Activated CD8-positive, alpha-beta T cell treated with anti-CD3 and anti-CD28 coated beads for 36 hours (primary cell): ENCODE results near the gene FCHSD2. TPM values are rescaled to one million over a fixed set of nuclear protein-coding genes. Genes with fewer than 3 reads are reported as not detected.
A peak's percentile ranks its signal among the peaks of the same experiment; 100 is the strongest.

Experiments
- ATAC-seq: fragments of 200-7000 bp; cut with Tn5 transposase; one replicate; pipeline ENCODE4 v1.10.0; 2021; ENCODE audit warnings: mild to moderate bottlenecking, moderate library complexity
- CTCF ChIA-PET: fragments of 350-600 bp; sonication (Branson Sonifier 250); formaldehyde crosslinking; loops from one replicate; lab custom pipeline; 2021; ENCODE audit warnings: antibody characterized with exemption; lab: Charles Lee
- POLR2A ChIA-PET: fragments of 350-600 bp; sonication (Branson Sonifier 250); formaldehyde crosslinking; loops from one replicate; lab custom pipeline; 2021; ENCODE audit warnings: antibody characterized with exemption; lab: Charles Lee
- DNase-seq: peaks from one replicate; pipeline ENCODE4 v3.0.0-alpha.2; 2020
- H3K27ac Mint-ChIP-seq: one replicate; pipeline ENCODE4 v1.8.0; 2021; ENCODE audit warnings: mild to moderate bottlenecking, mixed read lengths
- H3K27me3 Mint-ChIP-seq: one replicate; pipeline ENCODE4 v1.8.0; 2021; ENCODE audit warnings: mixed read lengths
- H3K36me3 Mint-ChIP-seq: one replicate; pipeline ENCODE4 v1.8.0; 2021; ENCODE audit warnings: low read depth, mixed read lengths
- H3K4me1 Mint-ChIP-seq: one replicate; pipeline ENCODE4 v1.8.0; 2021; ENCODE audit warnings: low read depth, mixed read lengths
- H3K4me3 Mint-ChIP-seq: one replicate; pipeline ENCODE4 v1.8.0; 2021; ENCODE audit warnings: mild to moderate bottlenecking, moderate library complexity, mixed read lengths
- H3K9me3 Mint-ChIP-seq: one replicate; pipeline ENCODE4 v1.8.0; 2021; ENCODE audit warnings: mixed read lengths
- CTCF ChIP-seq: fragments of 200-600 bp; IDR thresholded peaks from one replicate; pipeline ENCODE4 v1.8.0; 2022; ENCODE audit warnings: antibody characterized with exemption, mild to moderate bottlenecking
- intact Hi-C: fragments of 100-400 bp; cut with micrococcal nuclease; formaldehyde crosslinking; loops from one replicate; pipeline ENCODE4 v1.10.0; 2022
- total RNA-seq, 2 experiments: library from RNA; stranded (reverse); gene quantifications; one replicate each; pipeline ENCODE4 v1.2.3, GENCODE V29; 2021

FCHSD2 gene
- total RNA-seq, 2 experiments from 2014 or later = 23.6 to 24.8 TPM

DNA sequence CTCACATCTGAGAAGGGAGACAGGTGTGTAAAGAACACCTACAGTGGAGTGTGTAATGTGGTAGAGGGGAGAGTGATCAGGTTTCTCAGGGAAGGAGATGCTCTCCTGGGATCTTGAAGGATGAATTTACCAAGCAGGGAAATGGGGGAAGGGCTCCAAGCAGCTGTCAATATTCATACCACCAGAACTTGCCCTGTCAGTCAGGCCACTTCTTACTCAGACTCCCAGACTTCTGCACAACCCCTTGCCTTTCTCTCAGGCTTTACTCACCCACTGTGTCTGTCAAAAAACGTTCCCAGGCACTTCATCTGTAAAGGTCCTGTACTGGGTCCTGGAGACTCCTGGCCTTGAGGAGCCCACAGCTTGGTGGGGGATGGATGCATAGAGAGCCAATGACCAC lies 14.0 kb upstream of the FCHSD2 start:
- intact Hi-C loops = no loop called here
- ATAC-seq (no peak), DNase-seq (no peak)
- CTCF ChIA-PET = interaction anchor here (1.3 to 2.9 kb wide), 3 partner anchors 9 to 431 kb away, joined by 4 to 19 read pairs (median 4); partner anchors contain the start of gene FCHSD2
- H3K9me3 Mint-ChIP-seq = no peaks in the 10 kb centered on the region
- no peaks in the 10 kb centered on the region for H3K27me3 Mint-ChIP-seq
- POLR2A ChIA-PET = no interaction called here
- H3K4me1 Mint-ChIP-seq = peaks cover 49% of the 10 kb centered on the region
- H3K27ac Mint-ChIP-seq = no peak overlapping the region
- no peak overlapping the region for H3K4me3 Mint-ChIP-seq
- TF ChIP-seq CTCF = no peak
- H3K36me3 Mint-ChIP-seq = no peaks in the 10 kb centered on the region

GRCh38 chr11:73155102-73155501 lies 13.0 kb upstream of the FCHSD2 start:
- Mint-ChIP-seq H3K9me3 (no peaks in the 10 kb centered on the region), H3K27me3 (no peaks in the 10 kb centered on the region), H3K4me1 (peaks cover 49% of the 10 kb centered on the region), H3K27ac (peak overlapping the region; percentile 62), H3K4me3 (no peak overlapping the region), H3K36me3 (no peaks in the 10 kb centered on the region)
- no peak for TF ChIP-seq CTCF
- ATAC-seq = no peak
- no peak for DNase-seq
- CTCF ChIA-PET = interaction anchor here (1.3 to 2.3 kb wide), 3 partner anchors 10 to 430 kb away, joined by 4 to 11 read pairs (median 4); no protein-coding TSS in a partner anchor
- intact Hi-C loops = no loop called here
- POLR2A ChIA-PET = no interaction called here

DNA sequence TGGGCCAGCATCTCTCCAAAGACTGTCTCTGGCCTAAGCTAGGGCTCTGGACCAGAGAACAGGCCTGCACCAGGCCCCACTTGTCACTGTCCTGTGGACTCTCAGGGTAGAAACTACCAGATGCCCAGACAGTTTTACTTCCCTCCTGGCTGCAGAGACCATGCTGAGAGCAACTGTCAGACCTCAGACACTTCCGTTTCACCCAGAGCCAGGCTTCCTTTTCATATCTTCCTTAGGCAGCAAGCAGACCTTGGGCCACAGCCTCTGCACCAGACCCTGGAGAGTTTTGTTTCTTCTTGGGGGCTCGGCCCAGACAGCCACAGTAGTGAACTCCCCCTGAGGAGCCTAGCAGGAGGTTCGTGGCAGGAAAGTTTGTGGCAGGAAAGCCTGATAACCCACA lies 12.1 kb upstream of the FCHSD2 start:
- peaks cover 49% of the 10 kb centered on the region for H3K4me1 Mint-ChIP-seq
- no peaks in the 10 kb centered on the region for H3K36me3 Mint-ChIP-seq
- ChIA-PET POLR2A (interaction anchor here (2.8 kb wide), 1 partner anchor 11 kb away, joined by 16 read pairs; the partner anchor contains the start of gene FCHSD2), CTCF (interaction anchor here (2.3 to 3.6 kb wide), 2 partner anchors 12 to 24 kb away, joined by 11 to 20 read pairs; partner anchors contain the start of gene FCHSD2)
- ATAC-seq = peak; percentile 46
- H3K27ac Mint-ChIP-seq = peak overlapping the region; percentile 89
- no peak for TF ChIP-seq CTCF
- H3K9me3 Mint-ChIP-seq = no peaks in the 10 kb centered on the region
- intact Hi-C loops = no loop called here
- DNase-seq = peak; percentile 54
- peak overlapping the region; percentile 18 for H3K4me3 Mint-ChIP-seq
- H3K27me3 Mint-ChIP-seq = no peaks in the 10 kb centered on the region

- POLR2A ChIA-PET = interaction anchor here (1.2 to 2.8 kb wide), 3 partner anchors 10 to 24 kb away, joined by 3 to 16 read pairs (median 4); partner anchors contain the start of gene FCHSD2
- no peaks in the 10 kb centered on the region for H3K36me3 Mint-ChIP-seq
- CTCF ChIA-PET = interaction anchor here (0.9 to 3.6 kb wide), 3 partner anchors 11 to 25 kb away, joined by 3 to 20 read pairs (median 11); partner anchors contain the start of gene FCHSD2
- H3K9me3 Mint-ChIP-seq = no peaks in the 10 kb centered on the region
- DNase-seq = peak; percentile 88
- peak overlapping the region; percentile 1 for H3K4me3 Mint-ChIP-seq
- no peaks in the 10 kb centered on the region for H3K27me3 Mint-ChIP-seq
- intact Hi-C loops = no loop called here
- H3K27ac Mint-ChIP-seq = peak overlapping the region; percentile 89
- TF ChIP-seq CTCF = no peak
- peaks cover 49% of the 10 kb centered on the region for H3K4me1 Mint-ChIP-seq
- ATAC-seq = peak; percentile 85
Measured at GRCh38 chr11:73152861-73153483, 10.9 kb upstream of the FCHSD2 start.
